ENCODE measurements around the gene YBX3.

DNA sequence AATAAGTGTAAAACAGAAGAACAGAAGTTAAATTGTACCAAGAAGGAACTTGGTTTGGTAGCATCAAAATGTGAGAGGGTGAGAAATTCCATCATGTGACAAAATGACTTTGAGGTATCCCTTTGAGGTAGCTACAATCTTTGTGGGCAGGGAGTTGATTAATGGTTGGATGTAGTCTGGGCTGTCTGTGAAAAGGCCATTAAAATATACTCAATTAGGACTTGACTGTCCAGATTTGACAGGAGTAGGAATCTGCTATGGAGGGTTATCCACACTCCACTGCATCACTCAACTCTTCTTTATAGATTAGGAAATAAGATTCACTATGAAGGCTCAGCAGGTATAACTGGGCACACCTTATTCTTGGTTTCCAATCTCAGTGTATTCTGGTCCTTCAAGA, 7.4 kb upstream of the YBX3 start:
- TF ChIP-seq, protein P1, sequence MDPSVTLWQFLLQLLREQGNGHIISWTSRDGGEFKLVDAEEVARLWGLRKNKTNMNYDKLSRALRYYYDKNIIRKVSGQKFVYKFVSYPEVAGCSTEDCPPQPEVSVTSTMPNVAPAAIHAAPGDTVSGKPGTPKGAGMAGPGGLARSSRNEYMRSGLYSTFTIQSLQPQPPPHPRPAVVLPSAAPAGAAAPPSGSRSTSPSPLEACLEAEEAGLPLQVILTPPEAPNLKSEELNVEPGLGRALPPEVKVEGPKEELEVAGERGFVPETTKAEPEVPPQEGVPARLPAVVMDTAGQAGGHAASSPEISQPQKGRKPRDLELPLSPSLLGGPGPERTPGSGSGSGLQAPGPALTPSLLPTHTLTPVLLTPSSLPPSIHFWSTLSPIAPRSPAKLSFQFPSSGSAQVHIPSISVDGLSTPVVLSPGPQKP (IDR thresholded peaks at IDR 0.05; ENCODE audit: low read depth, low read length), result no peak
- TF ChIP-seq PHF8 (IDR thresholded peaks at IDR 0.05; ENCODE audit: borderline replicate concordance, low read depth), result no peak
- TF ChIP-seq EP300 (IDR thresholded peaks at IDR 0.05), result no peak
- TF ChIP-seq, protein P2, sequence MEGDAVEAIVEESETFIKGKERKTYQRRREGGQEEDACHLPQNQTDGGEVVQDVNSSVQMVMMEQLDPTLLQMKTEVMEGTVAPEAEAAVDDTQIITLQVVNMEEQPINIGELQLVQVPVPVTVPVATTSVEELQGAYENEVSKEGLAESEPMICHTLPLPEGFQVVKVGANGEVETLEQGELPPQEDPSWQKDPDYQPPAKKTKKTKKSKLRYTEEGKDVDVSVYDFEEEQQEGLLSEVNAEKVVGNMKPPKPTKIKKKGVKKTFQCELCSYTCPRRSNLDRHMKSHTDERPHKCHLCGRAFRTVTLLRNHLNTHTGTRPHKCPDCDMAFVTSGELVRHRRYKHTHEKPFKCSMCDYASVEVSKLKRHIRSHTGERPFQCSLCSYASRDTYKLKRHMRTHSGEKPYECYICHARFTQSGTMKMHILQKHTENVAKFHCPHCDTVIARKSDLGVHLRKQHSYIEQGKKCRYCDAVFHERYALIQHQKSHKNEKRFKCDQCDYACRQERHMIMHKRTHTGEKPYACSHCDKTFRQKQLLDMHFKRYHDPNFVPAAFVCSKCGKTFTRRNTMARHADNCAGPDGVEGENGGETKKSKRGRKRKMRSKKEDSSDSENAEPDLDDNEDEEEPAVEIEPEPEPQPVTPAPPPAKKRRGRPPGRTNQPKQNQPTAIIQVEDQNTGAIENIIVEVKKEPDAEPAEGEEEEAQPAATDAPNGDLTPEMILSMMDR (IDR thresholded peaks at IDR 0.05), result no peak
- TF ChIP-seq MYC (IDR thresholded peaks at IDR 0.05; ENCODE audit: borderline replicate concordance, low read length), result no peak
- no peak for TF ChIP-seq RFX5 (IDR thresholded peaks at IDR 0.05)
- TF ChIP-seq CEBPB (IDR thresholded peaks at IDR 0.05), result no peak
- no peak for TF ChIP-seq POLR2AphosphoS2 (conservative IDR thresholded peaks at IDR 0.05; ENCODE audit: low read length)
- no peak for TF ChIP-seq ZC3H11A (IDR thresholded peaks at IDR 0.05)

Measured in A549 (cell line).